ENCODE measurements around the gene HLA-E.

HLA-E gene

DNA sequence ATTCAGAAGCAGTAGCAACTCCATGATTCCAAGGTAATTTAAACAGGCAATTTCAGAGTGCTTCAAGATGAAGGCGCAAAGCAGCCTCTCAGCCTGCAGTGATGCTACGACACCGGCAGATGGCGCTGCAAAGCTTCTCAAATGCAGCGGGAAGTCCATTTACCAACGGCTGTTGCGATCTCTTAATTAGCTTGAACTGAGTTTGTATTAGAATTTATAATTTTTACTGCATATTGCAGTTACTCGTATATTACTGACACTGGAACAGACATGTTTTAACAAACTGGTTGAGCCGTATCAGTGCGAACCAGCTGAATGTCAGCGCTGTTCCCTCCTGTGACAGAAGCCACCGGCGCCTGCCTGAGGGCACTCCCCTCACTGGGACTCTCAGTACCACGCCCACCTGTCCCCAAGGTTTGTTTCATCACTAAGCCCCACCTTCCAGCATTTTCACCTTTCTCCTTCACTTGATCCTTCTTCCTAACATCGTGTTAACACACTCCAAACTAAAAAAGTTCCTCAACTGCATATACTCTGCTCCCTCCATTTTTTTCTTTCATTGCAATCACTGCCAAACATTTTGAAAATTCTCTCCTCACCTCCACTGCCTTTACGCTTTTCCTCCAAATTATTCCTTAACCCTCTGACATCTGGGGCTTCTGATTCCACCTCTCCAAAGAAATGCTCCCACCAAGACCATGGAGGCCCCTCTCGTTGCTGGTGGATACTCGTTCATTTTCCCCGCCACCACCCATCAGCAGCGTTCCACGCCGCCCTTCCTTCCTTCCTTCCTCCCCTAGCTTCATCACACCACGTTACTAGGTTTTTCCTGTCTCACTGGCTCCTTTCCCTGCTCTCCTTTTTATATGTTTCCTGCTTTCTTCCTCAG, 52.5 kb downstream of the HLA-E start:
- Histone ChIP-seq H3K36me3 (ENCODE audit: low read length) (no peaks in the 10 kb centered on the region), H3K9me3 (ENCODE audit: insufficient read depth, low read length) (no peaks in the 10 kb centered on the region), H3K9me2 (replicated peaks; ENCODE audit: insufficient read depth, low read length) (no peaks in the 10 kb centered on the region), H3K4me2 (ENCODE audit: low read depth, low read length, poor library complexity, severe bottlenecking) (peak overlapping the region; percentile 60), H3K27me3 (ENCODE audit: low read length) (no peaks in the 10 kb centered on the region), H3K79me2 (ENCODE audit: insufficient read depth, low read length) (no peaks in the 10 kb centered on the region), H3K9ac (ENCODE audit: low read length) (peak overlapping the region; percentile 28), H4K20me1 (ENCODE audit: low read depth, low read length) (no peaks in the 10 kb centered on the region), H3F3A (ENCODE audit: insufficient read depth) (peaks cover 40% of the 10 kb centered on the region), H3K27ac (ENCODE audit: low read depth, low read length) (peak overlapping the region; percentile 53), H3K4me3 (ENCODE audit: insufficient read depth, low read length, poor library complexity, severe bottlenecking) (peak overlapping the region; percentile 49), H2AFZ (ENCODE audit: low read depth, low read length, severe bottlenecking) (peak overlapping the region; percentile 53)
- no peak for TF ChIP-seq EZH2phosphoT487 (conservative IDR thresholded peaks at IDR 0.05; ENCODE audit: low read length)
- TF ChIP-seq, protein P1, sequence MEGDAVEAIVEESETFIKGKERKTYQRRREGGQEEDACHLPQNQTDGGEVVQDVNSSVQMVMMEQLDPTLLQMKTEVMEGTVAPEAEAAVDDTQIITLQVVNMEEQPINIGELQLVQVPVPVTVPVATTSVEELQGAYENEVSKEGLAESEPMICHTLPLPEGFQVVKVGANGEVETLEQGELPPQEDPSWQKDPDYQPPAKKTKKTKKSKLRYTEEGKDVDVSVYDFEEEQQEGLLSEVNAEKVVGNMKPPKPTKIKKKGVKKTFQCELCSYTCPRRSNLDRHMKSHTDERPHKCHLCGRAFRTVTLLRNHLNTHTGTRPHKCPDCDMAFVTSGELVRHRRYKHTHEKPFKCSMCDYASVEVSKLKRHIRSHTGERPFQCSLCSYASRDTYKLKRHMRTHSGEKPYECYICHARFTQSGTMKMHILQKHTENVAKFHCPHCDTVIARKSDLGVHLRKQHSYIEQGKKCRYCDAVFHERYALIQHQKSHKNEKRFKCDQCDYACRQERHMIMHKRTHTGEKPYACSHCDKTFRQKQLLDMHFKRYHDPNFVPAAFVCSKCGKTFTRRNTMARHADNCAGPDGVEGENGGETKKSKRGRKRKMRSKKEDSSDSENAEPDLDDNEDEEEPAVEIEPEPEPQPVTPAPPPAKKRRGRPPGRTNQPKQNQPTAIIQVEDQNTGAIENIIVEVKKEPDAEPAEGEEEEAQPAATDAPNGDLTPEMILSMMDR (IDR thresholded peaks at IDR 0.05; ENCODE audit: insufficient read depth, low read length, poor library complexity, severe bottlenecking): peak; percentile 100

GRCh38 chr6:30542404-30542725, 53.1 kb downstream of the HLA-E start:
- TF ChIP-seq EZH2phosphoT487 (conservative IDR thresholded peaks at IDR 0.05; ENCODE audit: low read length): no peak
- TF ChIP-seq, protein P1 (IDR thresholded peaks at IDR 0.05; ENCODE audit: insufficient read depth, low read length, poor library complexity, severe bottlenecking): no peak
- Histone ChIP-seq H2AFZ (ENCODE audit: low read depth, low read length, severe bottlenecking) (peak overlapping the region; percentile 53), H3K4me3 (ENCODE audit: insufficient read depth, low read length, poor library complexity, severe bottlenecking) (peak overlapping the region; percentile 49), H3K27me3 (ENCODE audit: low read length) (no peaks in the 10 kb centered on the region), H3K27ac (ENCODE audit: low read depth, low read length) (peak overlapping the region; percentile 53), H3K79me2 (ENCODE audit: insufficient read depth, low read length) (no peaks in the 10 kb centered on the region), H3K9me3 (ENCODE audit: insufficient read depth, low read length) (no peaks in the 10 kb centered on the region), H3K36me3 (ENCODE audit: low read length) (no peaks in the 10 kb centered on the region), H4K20me1 (ENCODE audit: low read depth, low read length) (no peaks in the 10 kb centered on the region), H3K9ac (ENCODE audit: low read length) (peak overlapping the region; percentile 28), H3K4me2 (ENCODE audit: low read depth, low read length, poor library complexity, severe bottlenecking) (peak overlapping the region; percentile 60), H3F3A (ENCODE audit: insufficient read depth) (peaks cover 40% of the 10 kb centered on the region), H3K9me2 (replicated peaks; ENCODE audit: insufficient read depth, low read length) (no peaks in the 10 kb centered on the region)

- no peaks in the 10 kb centered on the region for H4K20me1 ChIP-seq (ENCODE audit: low read depth, low read length)
- H3K4me2 ChIP-seq (ENCODE audit: low read depth, low read length, poor library complexity, severe bottlenecking): peak overlapping the region; percentile 60
- H3K36me3 ChIP-seq (ENCODE audit: low read length): no peaks in the 10 kb centered on the region
- no peaks in the 10 kb centered on the region for H3K9me2 ChIP-seq (replicated peaks; ENCODE audit: insufficient read depth, low read length)
- no peaks in the 10 kb centered on the region for H3K27me3 ChIP-seq (ENCODE audit: low read length)
- no peaks in the 10 kb centered on the region for H3K79me2 ChIP-seq (ENCODE audit: insufficient read depth, low read length)
- 0 out of 2 replicates have a peak overlapping the region, but pooled peaks have one; percentile 28 for H3K9ac ChIP-seq (ENCODE audit: low read length)
- H3K27ac ChIP-seq (ENCODE audit: low read depth, low read length): peak overlapping the region; percentile 53
- no peak for TF ChIP-seq EZH2phosphoT487 (conservative IDR thresholded peaks at IDR 0.05; ENCODE audit: low read length)
- TF ChIP-seq, protein P1 (IDR thresholded peaks at IDR 0.05; ENCODE audit: insufficient read depth, low read length, poor library complexity, severe bottlenecking): no peak
- H3K9me3 ChIP-seq (ENCODE audit: insufficient read depth, low read length): no peaks in the 10 kb centered on the region
- no peak overlapping the region for H3K4me3 ChIP-seq (ENCODE audit: insufficient read depth, low read length, poor library complexity, severe bottlenecking)
- no peak overlapping the region for H2AFZ ChIP-seq (ENCODE audit: low read depth, low read length, severe bottlenecking)
- peaks cover 40% of the 10 kb centered on the region for H3F3A ChIP-seq (ENCODE audit: insufficient read depth)
Observed at GRCh38 chr6:30542915-30543314, 53.6 kb downstream of the HLA-E start.

Measured in SU-DHL-6 (cell line).